Esophagus (tissue), 2 donors: ENCODE data around the gene NME7. TPM values are rescaled to one million over a fixed set of nuclear protein-coding genes. Genes with fewer than 3 reads are reported as not detected.
"Not testable (repeated sequence)": the region's sequence is repeated elsewhere in the genome, so short reads cannot be mapped to it uniquely, and the experiment has no call there.

Experiments used
- H3K27ac ChIP-seq, 2 donors: one replicate each; pipeline ENCODE4 v1.5.1; 2013; ENCODE audit warnings: low read depth in 2 of 2, mild to moderate bottlenecking in 2 of 2, inconsistent platforms in 1 of 2, low read length in 1 of 2, moderate library complexity in 1 of 2
- H3K27me3 ChIP-seq, 2 donors: one replicate each; pipeline ENCODE4 v1.6.1; 2013; ENCODE audit warnings: low read length in 2 of 2, control low read depth in 1 of 2, mild to moderate bottlenecking in 1 of 2; ENCODE audit not compliant: insufficient read depth in 2 of 2, control insufficient read depth in 1 of 2
- H3K36me3 ChIP-seq, 2 donors: one replicate each; pipeline ENCODE4 v1.6.1; 2013; ENCODE audit warnings: low read length in 1 of 2; ENCODE audit not compliant: control insufficient read depth in 2 of 2, insufficient read depth in 2 of 2
- H3K4me1 ChIP-seq, 2 donors: one replicate each; pipeline ENCODE4 v1.6.1; 2013; ENCODE audit warnings: low read length in 1 of 2; ENCODE audit not compliant: control insufficient read depth in 2 of 2, insufficient read depth in 2 of 2
- H3K4me3 ChIP-seq, 2 donors: one replicate each; pipeline ENCODE4 v1.5.1; 2013; ENCODE audit warnings: low read length in 2 of 2, mild to moderate bottlenecking in 2 of 2, low read depth in 1 of 2, moderate library complexity in 1 of 2
- H3K9me3 ChIP-seq, 2 donors: one replicate each; pipeline ENCODE4 v1.6.1; 2013; ENCODE audit warnings: mild to moderate bottlenecking in 2 of 2, low read depth in 1 of 2, low read length in 1 of 2, moderate library complexity in 1 of 2; ENCODE audit not compliant: control insufficient read depth in 2 of 2, insufficient read depth in 1 of 2
- WGBS, 2 donors: extraction: QIAGEN DNeasy Blood & Tissue Kit; methylation state at CpG; one replicate each; pipeline ENCODE4 v1.1.7; 2013; 5-methylcytosine and 5-hydroxymethylcytosine counted together
- polyA plus RNA-seq, 2 donors: library from polyadenylated mRNA; stranded (reverse); fragments of 200-250 nt; gene quantifications; one replicate each; pipeline ENCODE4 v1.2.3, GENCODE V29; 2013
- donor health status: healthy with polysubstance abuse.
- donor health status: Bipolar disorder and iron deficiency.

The NME7 gene
- polyA plus RNA-seq, 2 donors, result 2.0 to 5.6 TPM

DNA sequence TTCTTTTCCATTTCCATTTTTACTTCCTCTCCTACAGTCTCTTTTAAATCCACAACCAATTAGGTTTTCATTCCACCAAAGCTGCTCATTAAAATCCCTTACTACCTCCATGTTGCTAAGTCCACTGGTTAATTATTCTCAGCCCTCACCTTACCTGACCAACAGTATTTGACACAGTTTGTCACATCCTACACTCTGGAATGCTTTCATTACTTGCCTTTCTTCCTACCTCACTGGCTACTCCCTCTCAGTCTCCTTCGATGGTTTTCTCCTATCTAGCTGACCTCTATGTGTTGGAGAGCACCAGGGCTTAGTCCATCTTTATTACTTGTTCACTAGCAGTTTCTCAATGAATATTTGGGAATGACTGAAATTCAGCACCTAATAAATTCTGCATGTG, 78.6 kb downstream of the NME7 start:
- Histone ChIP-seq H3K9me3 (no peaks in the 10 kb centered on the region), H3K4me1 (no peaks in the 10 kb centered on the region), H3K36me3 (no peaks in the 10 kb centered on the region), H3K27me3 (no peaks in the 10 kb centered on the region), H3K4me3 (no peak overlapping the region), H3K27ac (no peak overlapping the region)
- 65 to 76% methylated on average over 1 of the region's 1 CpG for WGBS, 2 donors

DNA sequence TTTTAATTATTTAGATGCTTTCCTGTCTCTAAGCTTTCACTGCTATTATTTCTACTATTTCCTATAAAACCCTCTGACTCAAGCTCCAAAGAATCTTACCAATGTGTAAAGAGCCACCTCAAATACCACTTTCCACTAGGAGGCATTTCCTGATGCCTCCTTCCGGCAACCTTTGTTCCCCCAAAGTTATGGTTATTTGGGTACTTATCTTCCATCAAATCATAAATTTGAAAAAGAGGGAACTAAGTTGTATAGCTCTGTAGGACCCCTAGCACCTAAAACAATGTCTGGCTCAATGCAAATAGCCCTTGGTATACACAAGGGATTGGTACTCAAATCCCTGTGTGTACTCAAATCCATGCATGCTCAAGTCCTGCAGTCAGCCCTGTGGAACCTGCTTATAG, 79.6 kb downstream of the NME7 start:
- Histone ChIP-seq H3K27me3 (no peaks in the 10 kb centered on the region), H3K4me3 (no peak overlapping the region), H3K9me3 (no peaks in the 10 kb centered on the region), H3K36me3 (no peaks in the 10 kb centered on the region), H3K4me1 (no peaks in the 10 kb centered on the region), H3K27ac (no peak overlapping the region)
- WGBS, 2 donors, result 97 to 100% methylated on average over 1 of the region's 1 CpG

DNA sequence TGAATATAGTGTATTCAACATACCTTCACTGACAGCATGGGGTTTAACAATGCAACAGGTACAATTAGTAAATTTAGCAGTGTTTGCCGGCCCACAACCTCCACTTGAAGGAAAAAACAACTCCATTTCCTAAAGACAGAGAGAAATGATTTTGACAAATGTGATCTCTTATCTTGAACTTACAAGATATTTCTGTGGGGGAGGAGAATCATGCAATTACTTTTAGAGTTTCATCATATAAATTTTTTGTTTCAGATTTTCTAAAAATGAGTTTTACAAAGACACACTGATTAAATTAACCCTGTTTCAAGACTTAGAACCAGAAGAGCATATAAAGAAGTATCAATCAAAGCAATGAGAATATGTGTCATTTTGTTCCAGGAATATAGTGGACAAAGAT, 80.3 kb downstream of the NME7 start:
- Histone ChIP-seq H3K27me3 (no peaks in the 10 kb centered on the region), H3K4me3 (no peak overlapping the region), H3K27ac (no peak overlapping the region), H3K9me3 (no peaks in the 10 kb centered on the region), H3K4me1 (no peaks in the 10 kb centered on the region), H3K36me3 (no peaks in the 10 kb centered on the region)
- 73 to 86% methylated on average over 1 of the region's 1 CpG for WGBS, 2 donors

DNA sequence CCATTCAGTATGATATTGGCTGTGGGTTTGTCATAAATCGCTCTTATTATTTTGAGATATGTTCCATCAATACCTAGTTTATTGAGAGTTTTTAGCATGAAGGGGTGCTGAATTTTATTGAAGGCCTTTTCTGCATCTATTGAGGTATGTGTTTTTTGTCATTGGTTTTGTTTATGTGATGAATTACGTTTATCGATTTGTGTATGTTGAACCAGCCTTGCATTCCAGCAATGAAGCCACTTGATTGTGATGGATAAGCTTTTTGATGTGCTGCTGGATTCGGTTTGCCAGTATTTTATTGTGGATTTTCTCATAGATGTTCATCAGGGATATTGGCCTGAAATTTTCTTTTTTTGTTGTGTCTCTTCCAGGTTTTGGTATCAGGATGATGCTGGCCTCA, 86.0 kb downstream of the NME7 start:
- H3K27me3 ChIP-seq, H3K4me1 ChIP-seq, H3K9me3 ChIP-seq, H3K36me3 ChIP-seq, H3K27ac ChIP-seq, H3K4me3 ChIP-seq: not testable (repeated sequence)
- 94 to 97% methylated on average over 4 of the region's 4 CpGs for WGBS, 2 donors

DNA sequence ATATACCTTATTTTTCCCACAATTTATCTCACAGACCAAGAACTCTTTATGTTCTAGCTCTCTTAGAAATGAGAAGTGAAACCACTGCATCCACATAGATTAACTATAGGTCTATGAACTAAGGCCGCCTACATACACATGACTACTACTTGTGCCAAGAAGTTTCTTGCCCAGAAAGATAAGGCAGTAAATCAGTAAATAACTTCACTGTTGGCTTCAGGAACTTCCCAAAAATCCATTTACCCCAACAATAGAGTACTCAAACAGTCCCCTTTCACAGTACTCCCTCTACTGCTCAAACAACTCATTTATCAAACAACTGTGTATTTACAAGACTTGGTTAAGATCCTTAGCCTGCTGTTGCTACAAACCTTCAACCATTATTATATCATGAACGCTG, 96.5 kb downstream of the NME7 start:
- Histone ChIP-seq H3K4me3 (no peak overlapping the region), H3K27ac (no peak overlapping the region), H3K9me3 (no peaks in the 10 kb centered on the region), H3K27me3 (no peaks in the 10 kb centered on the region), H3K4me1 (no peaks in the 10 kb centered on the region), H3K36me3 (no peaks in the 10 kb centered on the region)
- WGBS, 2 donors, result 32 to 69% methylated on average over 2 of the region's 2 CpGs

DNA sequence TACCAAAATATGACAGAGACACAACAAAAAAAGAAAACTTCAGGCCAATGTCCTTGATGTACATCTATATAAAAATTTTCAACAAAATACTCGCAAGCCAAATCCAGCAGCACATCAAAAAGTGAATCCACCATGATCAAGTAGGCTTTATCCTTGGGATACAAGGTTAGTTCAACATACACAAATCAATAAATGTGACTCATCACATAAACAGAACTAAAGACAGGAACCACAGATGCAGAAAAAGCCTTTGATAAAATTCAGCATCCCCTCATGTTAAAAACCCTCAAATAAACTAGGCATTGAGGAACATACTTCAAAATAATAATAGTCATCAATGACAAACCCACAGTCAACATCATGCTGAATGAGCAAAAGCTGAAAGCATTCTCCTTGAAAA, 101.5 kb downstream of the NME7 start:
- Histone ChIP-seq H3K4me1 (no peaks in the 10 kb centered on the region), H3K27ac (no peak overlapping the region), H3K4me3 (no peak overlapping the region), H3K27me3 (no peaks in the 10 kb centered on the region), H3K9me3 (no peaks in the 10 kb centered on the region), H3K36me3 (no peaks in the 10 kb centered on the region)
- 97 to 100% methylated on average over 1 of the region's 1 CpG for WGBS, 2 donors

DNA sequence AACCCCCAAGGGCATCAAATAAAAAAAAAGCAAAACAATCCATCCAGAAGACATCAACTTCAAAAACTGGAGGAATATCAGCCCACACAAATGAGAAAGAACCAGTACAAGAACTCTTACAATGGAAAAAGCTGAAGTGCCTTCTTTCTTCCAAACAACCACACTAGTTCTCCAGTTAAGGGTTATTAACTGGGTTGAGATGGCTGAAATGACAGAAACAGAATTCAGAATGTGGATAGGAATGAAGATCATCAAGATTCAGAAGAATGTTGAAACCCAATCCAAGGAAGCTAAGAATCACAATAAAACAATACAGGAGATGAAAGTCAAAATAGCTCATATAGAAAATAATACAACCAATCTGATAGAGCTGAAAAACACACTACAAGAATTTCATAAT, 104.5 kb downstream of the NME7 start:
- no peaks in the 10 kb centered on the region for H3K27me3 ChIP-seq
- H3K4me3 ChIP-seq, result no peak overlapping the region
- no peaks in the 10 kb centered on the region for H3K36me3 ChIP-seq
- no peak overlapping the region for H3K27ac ChIP-seq
- no peaks in the 10 kb centered on the region for H3K4me1 ChIP-seq
- H3K9me3 ChIP-seq, result no peaks in the 10 kb centered on the region

DNA sequence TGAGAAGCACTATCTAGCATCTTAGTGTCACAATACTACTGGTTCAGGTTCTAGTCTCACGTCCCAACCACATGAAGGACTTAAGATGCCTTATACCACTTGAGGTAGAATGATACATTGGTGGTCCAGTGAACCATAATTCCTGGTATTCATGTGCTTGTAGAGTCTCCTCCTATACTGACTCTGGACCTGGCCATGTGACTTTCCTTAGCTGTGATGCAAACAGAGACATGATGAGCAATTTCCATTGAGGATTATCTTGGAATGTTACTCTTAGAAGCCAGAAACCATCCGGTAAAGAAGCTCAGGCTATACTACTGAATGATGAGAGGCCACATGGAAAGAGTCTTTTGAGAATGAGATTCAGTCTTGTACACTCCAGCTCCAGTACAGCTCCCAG, 105.7 kb downstream of the NME7 start:
- WGBS, 2 donors, result 93 to 95% methylated on average over 2 of the region's 2 CpGs

DNA sequence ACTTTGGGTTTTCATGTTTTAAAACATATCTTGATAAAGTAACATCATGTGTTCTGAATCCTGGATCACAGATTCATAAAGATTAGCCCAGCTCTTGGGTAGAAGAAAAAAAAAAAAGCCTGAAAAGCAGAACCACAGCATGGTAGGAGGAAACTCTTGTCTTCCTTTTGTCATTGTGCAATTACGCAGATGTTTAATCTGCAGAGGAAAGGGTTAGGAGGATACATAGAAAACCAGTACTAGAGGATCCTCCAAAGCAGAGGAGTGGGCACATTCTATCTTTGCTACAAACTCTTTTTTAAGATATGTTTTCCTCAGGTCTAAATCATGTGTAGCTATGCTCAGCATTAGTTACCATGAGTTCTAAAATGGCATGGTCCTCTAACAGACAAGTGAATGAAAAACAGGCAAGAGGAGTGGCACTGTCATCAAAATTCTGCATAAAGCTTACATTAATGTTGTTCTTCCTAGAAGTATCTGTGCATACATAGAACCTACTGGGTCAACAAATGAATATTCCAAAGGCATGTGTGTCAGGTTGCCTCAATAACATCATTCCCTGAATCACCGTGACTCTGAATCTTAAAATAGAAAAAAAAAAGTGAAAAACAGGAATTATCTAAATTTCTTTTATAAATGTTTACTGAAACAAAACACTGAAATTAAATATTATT, 107.0 kb downstream of the NME7 start:
- Histone ChIP-seq H3K4me3 (no peak overlapping the region), H3K27ac (no peak overlapping the region), H3K9me3 (no peaks in the 10 kb centered on the region), H3K36me3 (no peaks in the 10 kb centered on the region), H3K4me1 (no peaks in the 10 kb centered on the region), H3K27me3 (no peaks in the 10 kb centered on the region)
- WGBS, 2 donors, result 83 to 92% methylated on average over 2 of the region's 2 CpGs

More for the DNA sequence above, 105.7 kb downstream of the NME7 start:
- Histone ChIP-seq H3K27ac (no peak overlapping the region), H3K9me3 (no peaks in the 10 kb centered on the region), H3K4me1 (no peaks in the 10 kb centered on the region), H3K4me3 (no peak overlapping the region), H3K36me3 (no peaks in the 10 kb centered on the region), H3K27me3 (no peaks in the 10 kb centered on the region)

DNA sequence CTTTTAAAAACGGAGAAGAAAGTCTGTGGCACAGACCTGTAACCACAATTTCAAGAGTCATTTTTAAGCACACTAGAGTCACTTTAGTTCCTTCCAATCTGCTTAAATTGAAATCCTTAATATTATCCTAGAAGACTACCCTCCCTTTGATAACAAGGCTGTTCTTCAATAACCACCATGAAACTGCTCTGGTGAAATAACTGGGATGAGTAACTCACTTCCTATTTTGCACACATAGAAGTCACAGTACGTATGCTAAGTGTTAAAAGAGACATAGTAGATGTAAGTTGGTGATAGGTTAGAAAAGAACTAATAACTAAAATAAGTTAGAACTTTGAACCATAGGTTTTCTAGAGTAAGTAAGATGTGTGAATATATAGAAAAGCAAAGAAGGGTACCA, 107.8 kb downstream of the NME7 start:
- 85 to 86% methylated on average over 2 of the region's 2 CpGs for whole genome bisulfite sequencing, 2 donors
- H3K4me1 ChIP-seq, result no peaks in the 10 kb centered on the region
- H3K4me3 ChIP-seq, result no peak overlapping the region
- no peak overlapping the region for H3K27ac ChIP-seq
- H3K9me3 ChIP-seq, result no peaks in the 10 kb centered on the region
- H3K27me3 ChIP-seq, result no peaks in the 10 kb centered on the region
- no peaks in the 10 kb centered on the region for H3K36me3 ChIP-seq
